ENCODE data around the gene MACROD1. TPM values are rescaled to one million over a fixed set of nuclear protein-coding genes. Genes with fewer than 3 reads are reported as not detected.
A peak's percentile ranks its signal among the peaks of the same experiment; 100 is the strongest.

The MACROD1 gene
- total RNA-seq, 2 donors from 2014 or later = 50.7 to 59.0 TPM

DNA sequence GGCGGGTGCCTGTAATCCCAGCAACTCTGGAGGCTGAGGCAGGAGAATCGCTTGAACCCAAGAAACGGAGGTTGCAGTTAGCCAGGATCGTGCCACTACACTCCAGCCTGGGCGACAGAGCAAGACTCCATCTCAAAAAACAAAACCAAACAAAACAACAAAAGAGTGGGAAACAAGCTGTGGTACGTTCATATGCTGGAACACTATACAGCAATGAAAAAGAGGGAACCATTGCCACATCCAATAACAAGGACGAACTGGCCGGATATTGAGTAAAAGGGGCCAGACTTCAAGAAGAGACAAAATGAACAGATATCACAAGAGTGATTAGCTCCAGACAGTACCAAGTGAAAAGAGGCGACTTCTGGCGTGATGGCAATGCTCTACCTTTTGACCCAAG is 4.9 kb downstream of the MACROD1 start:
- DNase-seq (ENCODE audit: low spot score) = no peak
- Histone ChIP-seq H3K4me1 (peaks cover 0 to 16% of the 10 kb centered on the region in 2 donors), H3K27ac (no peak overlapping the region), H3K27me3 (no peaks in the 10 kb centered on the region), H3K9me3 (no peaks in the 10 kb centered on the region), H3K36me3 (no peaks in the 10 kb centered on the region), H3K4me3 (no peak overlapping the region)
- TF ChIP-seq, protein P1, sequence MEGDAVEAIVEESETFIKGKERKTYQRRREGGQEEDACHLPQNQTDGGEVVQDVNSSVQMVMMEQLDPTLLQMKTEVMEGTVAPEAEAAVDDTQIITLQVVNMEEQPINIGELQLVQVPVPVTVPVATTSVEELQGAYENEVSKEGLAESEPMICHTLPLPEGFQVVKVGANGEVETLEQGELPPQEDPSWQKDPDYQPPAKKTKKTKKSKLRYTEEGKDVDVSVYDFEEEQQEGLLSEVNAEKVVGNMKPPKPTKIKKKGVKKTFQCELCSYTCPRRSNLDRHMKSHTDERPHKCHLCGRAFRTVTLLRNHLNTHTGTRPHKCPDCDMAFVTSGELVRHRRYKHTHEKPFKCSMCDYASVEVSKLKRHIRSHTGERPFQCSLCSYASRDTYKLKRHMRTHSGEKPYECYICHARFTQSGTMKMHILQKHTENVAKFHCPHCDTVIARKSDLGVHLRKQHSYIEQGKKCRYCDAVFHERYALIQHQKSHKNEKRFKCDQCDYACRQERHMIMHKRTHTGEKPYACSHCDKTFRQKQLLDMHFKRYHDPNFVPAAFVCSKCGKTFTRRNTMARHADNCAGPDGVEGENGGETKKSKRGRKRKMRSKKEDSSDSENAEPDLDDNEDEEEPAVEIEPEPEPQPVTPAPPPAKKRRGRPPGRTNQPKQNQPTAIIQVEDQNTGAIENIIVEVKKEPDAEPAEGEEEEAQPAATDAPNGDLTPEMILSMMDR (IDR thresholded peaks at IDR 0.05) = no peak

- Histone ChIP-seq H3K36me3 (no peaks in the 10 kb centered on the region), H3K4me1 (peaks cover 0 to 2% of the 10 kb centered on the region in 2 donors), H3K27me3 (no peaks in the 10 kb centered on the region), H3K27ac (no peak overlapping the region), H3K4me3 (no peak overlapping the region), H3K9me3 (no peaks in the 10 kb centered on the region)
- TF ChIP-seq, protein P1 (IDR thresholded peaks at IDR 0.05) = no peak
- DNase-seq (ENCODE audit: low spot score) = no peak
Measured at GRCh38 chr11:64157631-64158394, 8.1 kb downstream of the MACROD1 start.

- no peak overlapping the region for H3K27ac ChIP-seq
- H3K27me3 ChIP-seq = no peaks in the 10 kb centered on the region
- no peaks in the 10 kb centered on the region for H3K9me3 ChIP-seq
- TF ChIP-seq, protein P1 (IDR thresholded peaks at IDR 0.05) = no peak
- H3K36me3 ChIP-seq = no peaks in the 10 kb centered on the region
- no peak for DNase-seq (ENCODE audit: low spot score)
- H3K4me1 ChIP-seq = peaks cover 0 to 6% of the 10 kb centered on the region in 2 donors
- no peak overlapping the region for H3K4me3 ChIP-seq
Measured at GRCh38 chr11:64156235-64157011, 9.5 kb downstream of the MACROD1 start.

GRCh38 chr11:64153812-64154211 is 12.1 kb downstream of the MACROD1 start:
- no peaks in the 10 kb centered on the region for H3K36me3 ChIP-seq
- H3K27ac ChIP-seq = no peak overlapping the region
- no peak overlapping the region for H3K4me3 ChIP-seq
- no peaks in the 10 kb centered on the region for H3K27me3 ChIP-seq
- H3K9me3 ChIP-seq = no peaks in the 10 kb centered on the region
- no peak for DNase-seq (ENCODE audit: low spot score)
- TF ChIP-seq, protein P1 (IDR thresholded peaks at IDR 0.05) = no peak
- peaks cover 0 to 23% of the 10 kb centered on the region in 2 donors for H3K4me1 ChIP-seq

DNA sequence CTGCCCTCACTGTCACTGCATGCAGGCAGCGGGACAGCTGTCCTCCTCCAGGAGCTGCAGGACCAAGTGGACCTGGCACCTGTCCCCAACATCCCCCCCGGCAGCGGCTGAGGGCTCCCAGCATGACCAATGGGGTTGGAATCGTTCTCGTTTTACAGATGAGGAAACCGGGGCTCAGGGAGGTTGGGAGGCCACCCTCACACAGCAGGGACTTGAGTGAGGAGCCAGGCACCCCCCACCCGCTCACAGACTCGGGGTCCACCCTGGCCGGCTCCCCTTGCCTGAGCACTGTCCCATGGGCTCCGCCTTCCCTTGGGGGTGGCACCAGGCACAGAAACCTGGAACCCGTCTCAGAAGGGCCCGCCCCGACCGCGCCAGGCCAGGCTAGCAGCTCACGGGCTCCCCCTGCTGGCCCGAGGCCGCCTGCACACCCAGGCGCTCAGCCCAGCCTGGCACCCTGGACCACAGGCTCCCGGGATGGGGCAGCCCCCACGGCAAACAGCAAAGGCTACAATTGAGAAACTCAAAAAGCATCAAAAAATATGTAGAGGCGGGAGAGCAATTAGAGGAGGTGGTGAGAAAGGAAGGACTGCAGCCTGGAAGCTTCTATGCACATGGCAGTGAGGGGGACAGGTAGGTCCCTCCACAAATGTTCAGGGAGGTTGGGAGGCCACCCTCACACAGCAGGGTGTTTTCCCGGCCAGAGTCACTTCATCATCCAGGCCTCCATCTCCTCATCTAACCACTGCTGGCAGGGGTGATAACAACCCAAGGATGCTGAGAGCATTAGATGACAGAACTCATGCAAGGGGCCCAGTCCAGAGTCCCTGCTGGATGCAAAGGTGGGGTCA is 12.8 kb downstream of the MACROD1 start:
- peak; percentile 63 for DNase-seq (ENCODE audit: low spot score)
- TF ChIP-seq, protein P1 (IDR thresholded peaks at IDR 0.05) = peak; percentile 98 to 100
- Histone ChIP-seq H3K27ac (no peak overlapping the region), H3K27me3 (no peaks in the 10 kb centered on the region), H3K4me3 (no peak overlapping the region), H3K9me3 (no peaks in the 10 kb centered on the region), H3K4me1 (peaks cover 0 to 31% of the 10 kb centered on the region in 2 donors), H3K36me3 (no peaks in the 10 kb centered on the region)
